ENCODE data around the gene DHFR. TPM values are rescaled to one million over a fixed set of nuclear protein-coding genes. Genes with fewer than 3 reads are reported as not detected.
"Not testable (repeated sequence)": the region's sequence is repeated elsewhere in the genome, so short reads cannot be mapped to it uniquely, and the experiment has no call there.

Gene DHFR
- total RNA-seq, 1 donor from 2014 or later: 13.6 TPM

DNA sequence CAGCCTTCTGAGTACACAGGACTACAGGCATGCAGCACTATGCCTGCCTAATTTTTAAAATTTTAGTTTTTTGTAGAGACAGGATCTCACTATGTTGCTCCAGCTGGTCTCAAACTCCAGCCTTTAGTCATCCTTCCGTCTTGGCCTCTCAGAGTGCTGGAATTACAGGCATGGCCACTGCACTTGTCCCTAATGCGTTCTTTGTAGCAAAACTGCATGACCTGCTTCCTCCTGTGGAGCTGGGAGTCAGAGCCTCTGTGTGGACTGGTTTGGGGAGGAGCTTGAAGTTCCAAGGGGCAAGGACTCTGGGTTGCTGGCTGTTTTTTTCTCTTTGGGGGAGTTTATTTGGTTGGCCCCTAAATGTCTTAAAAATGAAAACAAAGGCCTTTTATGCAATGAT is 62.0 kb downstream of the DHFR start:
- DNase-seq: peak; percentile 4

DNA sequence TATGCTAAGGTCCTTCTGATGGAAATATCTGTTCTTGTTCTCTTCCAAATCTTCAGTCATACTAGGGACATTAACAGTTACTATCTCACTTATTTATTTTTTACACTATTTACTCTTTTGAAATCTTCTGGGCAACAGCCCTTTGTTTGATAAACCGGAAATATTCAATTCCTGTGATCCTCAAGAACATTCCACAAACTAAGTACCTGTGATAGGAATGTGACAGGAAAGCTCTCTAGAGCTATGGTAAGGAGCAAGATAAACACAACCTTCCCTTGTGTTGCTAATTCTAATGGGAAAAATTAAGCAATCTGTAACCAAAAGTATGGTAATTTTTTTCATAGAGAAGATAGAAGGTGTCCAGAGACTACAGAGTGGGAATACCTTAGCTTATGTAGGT is 62.7 kb downstream of the DHFR start:
- no peak for DNase-seq

DNA sequence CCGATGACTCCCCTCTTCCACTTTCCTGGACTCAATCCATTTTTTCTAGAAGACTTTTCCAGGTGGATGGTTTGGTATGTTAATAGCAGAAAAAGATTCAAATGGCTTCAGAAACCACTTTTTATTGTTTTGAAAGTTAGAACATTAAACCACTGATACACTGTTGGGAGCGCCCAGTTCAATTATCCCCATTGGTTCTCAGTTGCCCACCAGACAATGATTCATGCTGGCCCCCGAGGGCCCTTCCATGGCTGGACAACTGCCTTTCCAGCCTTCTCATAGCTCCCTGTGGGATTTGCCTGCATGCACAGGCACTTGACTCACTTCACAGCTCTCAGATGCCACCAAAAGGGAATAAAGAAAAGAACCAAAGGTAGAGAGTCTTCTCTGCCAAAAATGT is 63.4 kb downstream of the DHFR start:
- no peak for DNase-seq

DNA sequence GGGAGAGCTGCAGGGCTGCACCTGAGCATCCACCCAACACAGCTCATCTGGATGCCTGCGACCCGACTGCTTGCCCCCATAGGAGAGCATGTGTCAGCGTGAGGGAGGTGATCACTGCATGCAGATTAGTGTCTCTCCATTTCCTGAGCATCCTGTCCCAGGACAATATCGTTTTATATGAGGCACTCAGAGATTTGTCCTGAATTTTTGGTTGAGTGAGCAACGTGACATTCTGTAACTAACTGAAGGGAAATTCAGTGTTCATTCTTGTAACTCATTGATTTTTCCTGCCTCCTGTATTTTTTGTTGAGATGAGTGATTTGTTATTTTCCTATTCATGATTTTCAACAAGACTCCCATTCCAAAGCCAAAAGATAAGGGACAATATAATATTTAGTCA is 64.0 kb downstream of the DHFR start:
- DNase-seq: no peak

DNA sequence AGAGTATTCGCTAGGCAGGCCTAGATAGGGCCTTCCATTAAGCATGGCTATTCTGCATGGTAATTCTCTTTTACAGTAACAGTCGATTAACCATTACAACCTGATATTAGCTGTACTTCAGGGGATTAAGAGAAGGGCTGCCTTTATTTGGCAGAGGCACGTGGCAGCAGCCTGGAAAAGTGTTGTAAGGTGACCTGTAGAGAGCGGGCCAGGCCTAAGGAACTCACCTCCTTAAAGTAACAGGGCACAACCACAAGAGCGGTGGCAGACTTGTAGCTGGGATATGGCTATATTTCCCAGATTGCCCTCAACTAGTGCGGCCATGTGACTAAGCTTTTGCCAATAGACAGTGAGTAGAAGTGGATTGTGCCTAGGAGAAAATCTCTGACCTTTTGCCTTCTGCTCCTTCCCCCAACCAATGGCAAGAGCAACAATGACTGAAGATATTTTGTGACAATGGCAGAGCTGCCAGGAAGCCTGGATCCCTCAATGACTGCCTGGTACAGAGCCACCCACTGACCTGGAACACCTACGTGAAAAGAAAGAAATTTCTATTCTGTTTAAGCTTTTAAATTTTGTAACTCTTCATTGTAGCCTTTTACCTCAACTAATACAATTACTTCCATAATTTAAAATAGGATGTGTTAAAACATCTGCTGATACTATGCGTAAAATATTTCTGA is 65.8 kb downstream of the DHFR start:
- DNase-seq: no peak

DNA sequence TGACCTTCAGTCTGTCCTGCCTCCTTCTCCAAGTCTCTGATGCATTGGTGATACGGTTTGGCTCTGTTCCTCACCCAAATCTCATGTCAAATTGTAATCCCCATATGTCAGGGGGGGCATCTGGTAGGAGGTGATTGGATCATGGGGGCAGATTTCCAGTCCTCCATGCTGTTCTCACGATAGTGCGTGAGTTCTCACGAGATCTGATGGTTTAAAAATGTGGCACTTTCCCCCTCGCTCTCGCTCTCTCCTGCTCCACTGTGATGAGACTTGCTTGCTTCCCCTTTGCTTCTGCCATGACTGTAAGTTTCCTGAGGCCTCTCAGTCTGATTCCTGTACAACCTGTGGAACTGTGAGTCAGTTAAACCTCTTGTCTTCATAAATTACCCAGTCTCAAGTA is 70.0 kb downstream of the DHFR start:
- no peak for DNase-seq

DNA sequence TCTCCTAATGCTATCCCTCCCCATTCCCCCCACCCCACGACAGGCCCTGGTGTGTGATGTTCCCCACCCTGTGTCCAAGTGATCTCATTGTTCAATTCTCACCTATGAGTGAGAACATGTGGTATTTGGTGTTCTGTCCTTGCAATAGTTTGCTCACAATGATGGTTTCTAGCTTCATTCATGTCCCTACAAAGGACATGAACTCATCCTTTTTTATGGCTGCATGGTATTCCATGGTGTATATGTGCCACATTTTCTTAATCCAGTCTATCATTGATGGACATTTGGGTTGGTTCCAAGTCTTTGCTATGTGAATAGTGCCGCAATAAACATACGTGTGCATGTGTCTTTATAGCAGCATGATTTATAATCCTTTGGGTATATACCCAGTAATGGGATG is 74.5 kb downstream of the DHFR start:
- DNase-seq: not testable (repeated sequence)

DNA sequence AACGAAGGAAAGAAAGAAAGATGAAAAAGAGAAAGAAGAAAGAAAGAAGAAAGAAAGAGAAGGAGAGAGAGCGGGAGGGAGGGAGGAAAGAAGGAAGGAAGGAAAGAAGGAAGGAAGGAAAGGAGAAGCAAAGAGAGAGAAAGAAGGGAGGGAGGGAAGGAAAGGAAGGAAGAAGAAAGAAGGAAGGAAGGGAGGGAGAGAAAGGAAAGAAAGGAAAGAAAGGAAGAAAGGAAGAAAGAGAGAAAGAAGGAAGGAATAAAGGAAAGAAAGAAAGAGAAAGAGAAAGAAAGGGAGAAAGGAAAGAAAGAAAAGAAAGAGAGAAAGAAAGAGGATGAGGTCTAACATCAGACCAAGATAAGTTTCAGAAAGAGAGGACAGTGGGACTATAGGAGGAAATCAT is 75.7 kb downstream of the DHFR start:
- no peak for DNase-seq

DNA sequence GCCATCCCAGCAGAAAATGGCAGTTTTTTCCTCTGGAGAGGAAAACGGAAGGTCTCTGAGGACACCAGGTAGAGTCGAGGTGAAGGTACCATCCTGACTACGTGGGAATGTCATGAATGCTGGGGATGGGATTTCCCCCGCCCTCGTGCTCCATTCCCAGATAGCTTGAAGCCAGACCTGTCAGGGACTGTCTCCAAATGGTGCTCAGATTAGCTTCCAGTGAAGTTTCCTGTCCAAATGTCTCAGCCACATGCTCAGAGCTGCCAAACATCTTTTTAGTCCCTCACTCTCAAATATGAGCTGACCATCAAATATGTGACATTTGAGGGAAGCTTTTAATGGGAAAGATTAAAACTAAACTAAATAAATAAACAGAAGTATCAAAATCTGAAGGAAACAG is 77.1 kb downstream of the DHFR start:
- no peak for DNase-seq

DNA sequence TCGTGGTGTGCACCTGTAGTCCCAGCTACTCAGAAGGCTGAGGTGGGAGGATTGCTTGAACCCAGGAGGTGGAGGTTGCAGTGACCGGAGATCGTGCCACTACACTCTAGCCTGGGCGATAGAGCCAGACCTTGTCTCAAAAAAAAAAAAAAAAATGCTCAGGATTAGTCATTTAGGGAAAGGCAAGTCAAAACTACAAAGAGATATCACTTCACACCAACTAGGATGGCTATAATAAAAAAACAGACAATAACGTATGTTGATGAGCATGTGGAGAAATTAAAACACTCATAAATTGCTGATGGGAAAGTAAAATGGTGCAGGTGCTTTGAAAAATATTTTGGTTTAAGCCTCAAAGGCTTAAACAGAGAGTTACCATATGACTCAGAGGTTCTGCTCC is 78.4 kb downstream of the DHFR start:
- DNase-seq: no peak

Other genes with a start within 250 kb of the DHFR start
- 44.1 and 52.5 TPM in 2 replicates for gene ZFYVE16, start 246.9 kb downstream of the DHFR start, total RNA-seq
- gene FAM151B, start 166.9 kb downstream of the DHFR start, total RNA-seq: 2.6 and 3.0 TPM in 2 replicates
- gene ANKRD34B, start 84.7 kb downstream of the DHFR start, total RNA-seq: not detected in 2 replicates
- gene MSH3, start 331 bp downstream of the DHFR start, total RNA-seq: 8.7 and 13.3 TPM in 2 replicates